MCF 10A (cell line): Measurements from ENCODE around the gene ANKRD39. TPM values are rescaled to one million over a fixed set of nuclear protein-coding genes. Genes with fewer than 3 reads are reported as not detected.

ENCODE experiments used
- Bru-seq: library from RNA; stranded (reverse); fragments of 400-500 nt; gene quantifications from one replicate; lab custom pipeline; 2021; lab: Mats Ljungman, UMichigan
- BruChase-seq, 2 experiments: library from RNA; stranded (reverse); fragments of 400-500 nt; gene quantifications; one replicate each; lab custom pipeline; 2021; lab: Mats Ljungman, UMichigan
- BruUV-seq: library from RNA; stranded (reverse); fragments of 400-500 nt; replicated peaks from 2 replicates; lab custom pipeline; 2021; lab: Mats Ljungman, UMichigan
- CTCF ChIA-PET: fragments of 300-600 bp; sonication (Branson Sonifier 250); formaldehyde crosslinking; extraction: SDS; loops from one replicate; lab custom pipeline; 2021; ENCODE audit warnings: antibody characterized with exemption, inconsistent platforms; lab: Yijun Ruan, JAX
- POLR2A ChIA-PET: fragments of 300-600, 350-650 bp; sonication (Branson Sonifier 250); formaldehyde crosslinking; extraction: SDS; loops from one replicate; lab custom pipeline; 2020; ENCODE audit warnings: antibody characterized with exemption, inconsistent platforms; lab: Yijun Ruan, JAX
- DNase-seq: peaks from one replicate; pipeline ENCODE4 v3.0.0-alpha.2; 2018; ENCODE audit not compliant: unreplicated experiment
- H3K27ac Mint-ChIP-seq: one replicate; pipeline ENCODE4 v1.8.0; 2022; ENCODE audit warnings: mild to moderate bottlenecking, low read depth, mixed read lengths; ENCODE audit not compliant: unreplicated experiment
- H3K27me3 Mint-ChIP-seq: one replicate; pipeline ENCODE4 v1.8.0; 2022; ENCODE audit warnings: mixed read lengths; ENCODE audit not compliant: insufficient read depth, unreplicated experiment
- H3K36me3 Mint-ChIP-seq: one replicate; pipeline ENCODE4 v1.8.0; 2022; ENCODE audit warnings: mild to moderate bottlenecking, moderate library complexity, mixed read lengths; ENCODE audit not compliant: insufficient read depth, unreplicated experiment
- H3K4me1 Mint-ChIP-seq: one replicate; pipeline ENCODE4 v1.8.0; 2022; ENCODE audit warnings: mixed read lengths; ENCODE audit not compliant: insufficient read depth, unreplicated experiment
- H3K4me3 Mint-ChIP-seq: one replicate; pipeline ENCODE4 v1.8.0; 2022; ENCODE audit warnings: mild to moderate bottlenecking, moderate library complexity, mixed read lengths; ENCODE audit not compliant: unreplicated experiment
- H3K9me3 Mint-ChIP-seq: one replicate; pipeline ENCODE4 v1.8.0; 2022; ENCODE audit warnings: mixed read lengths; ENCODE audit not compliant: unreplicated experiment
- intact Hi-C: fragments of 100-400 bp; cut with micrococcal nuclease; formaldehyde crosslinking; loops from 2 replicates; pipeline ENCODE4 v1.14.1; 2022
- long read RNA-seq: library from polyadenylated mRNA; stranded (forward); transcript quantifications from one replicate; pipeline ENCODE4 v2.0.0, GENCODE V29; 2022
- total RNA-seq: library from RNA; stranded (reverse); gene quantifications from 2 replicates; pipeline ENCODE4 v1.2.3, GENCODE V29; 2022
- TF ChIP-seq, protein P1 (sequence below): fragments of 200-600 bp; IDR thresholded peaks from one replicate; pipeline ENCODE4 v1.8.0; 2022; ENCODE audit warnings: antibody characterized with exemption, mild to moderate bottlenecking; ENCODE audit not compliant: unreplicated experiment

ANKRD39 gene, protein sequence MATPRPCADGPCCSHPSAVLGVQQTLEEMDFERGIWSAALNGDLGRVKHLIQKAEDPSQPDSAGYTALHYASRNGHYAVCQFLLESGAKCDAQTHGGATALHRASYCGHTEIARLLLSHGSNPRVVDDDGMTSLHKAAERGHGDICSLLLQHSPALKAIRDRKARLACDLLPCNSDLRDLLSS
- total RNA-seq (14.0 and 17.6 TPM in 2 replicates), Bru-seq, nascent RNA (percentile 62 among the genes with signal in this experiment), BruChase-seq, experiment 1, labeled RNA remaining after a 6-hour chase (percentile 58 among the genes with signal in this experiment), BruChase-seq, experiment 2, labeled RNA remaining after a 2-hour chase (percentile 59 among the genes with signal in this experiment)
- long read RNA-seq, transcript ANKRD39-201 (4 exons, 976 nt), result major isoform, 33 of 34 reads
- long read RNA-seq, partial matches to known transcripts, result 0 of 34 reads
- long read RNA-seq, other reads (novel, unspliced or antisense), result 1 of 34 reads

DNA sequence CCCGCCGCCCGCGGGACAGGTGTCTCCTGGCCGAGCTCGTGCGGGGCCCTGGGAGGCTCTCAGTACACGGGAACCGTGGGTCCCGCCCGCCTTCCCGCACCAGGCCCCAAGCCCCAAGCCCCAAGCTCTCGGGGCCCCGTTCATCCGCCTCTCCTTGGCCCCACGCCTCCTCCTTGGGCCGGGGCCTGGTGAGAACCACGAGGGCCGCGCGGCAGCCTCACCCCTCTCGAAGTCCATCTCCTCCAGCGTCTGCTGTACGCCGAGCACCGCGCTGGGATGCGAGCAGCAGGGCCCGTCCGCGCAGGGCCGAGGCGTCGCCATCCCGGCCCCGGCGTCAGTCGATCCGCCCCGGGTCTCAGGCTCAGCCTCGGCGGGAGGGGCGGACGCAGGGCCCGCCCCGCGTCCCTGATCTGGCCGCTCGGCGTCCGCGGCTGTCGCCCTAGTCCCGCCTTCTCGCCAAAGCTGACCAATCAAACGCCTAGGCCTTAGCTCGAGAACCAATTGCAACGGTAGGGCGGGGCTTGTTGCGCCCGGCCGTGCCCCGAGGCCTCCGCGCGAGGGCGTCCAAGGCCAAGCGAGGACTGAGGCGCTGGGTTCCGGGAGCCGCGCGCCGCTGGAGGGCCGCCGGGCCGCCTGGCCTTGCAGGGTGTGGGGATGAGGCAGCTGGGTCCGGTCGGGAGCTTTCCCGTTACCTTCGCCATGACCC lies at the start of gene ANKRD39:
ANKRD39 (minus strand) TSS at position 350 of the 706 bp plus-strand sequence; CDS start at position 321, 29 bp downstream.
- H3K27ac Mint-ChIP-seq, result peak within 1 kb of the TSS; percentile 49

DNA sequence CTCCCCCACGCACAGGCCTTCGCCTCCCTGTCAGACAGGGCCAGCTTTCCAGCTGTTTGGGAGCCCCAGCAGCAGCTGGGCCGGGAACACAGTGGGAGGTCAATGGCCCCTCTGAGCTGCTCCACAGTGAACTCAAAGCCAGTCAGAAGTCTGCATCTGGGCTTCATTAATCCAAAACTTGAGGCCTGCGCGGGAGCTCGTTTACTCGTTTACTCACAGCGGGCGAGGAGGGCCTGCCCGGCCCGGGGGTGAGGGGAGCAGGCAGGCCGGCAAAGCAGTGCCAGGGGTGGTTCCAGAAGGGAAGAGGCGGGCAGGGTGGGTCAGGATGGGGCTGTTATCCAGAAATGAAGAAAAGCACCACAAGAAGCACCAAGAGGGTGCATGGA lies 48.9 kb upstream of the ANKRD39 start:
- Mint-ChIP-seq H3K4me3 (no peak overlapping the region), H3K27ac (no peak overlapping the region), H3K36me3 (no peaks in the 10 kb centered on the region), H3K9me3 (no peaks in the 10 kb centered on the region), H3K27me3 (no peaks in the 10 kb centered on the region), H3K4me1 (no peaks in the 10 kb centered on the region)
- no TSS peak for BruUV-seq
- ChIA-PET CTCF (interaction anchor here (0.6 to 1.0 kb wide), 2 partner anchors 10 to 16 kb away, joined by 3 to 4 read pairs; no protein-coding TSS in a partner anchor), POLR2A (no interaction called here)
- intact Hi-C loops, result no loop called here
- TF ChIP-seq, protein P1, sequence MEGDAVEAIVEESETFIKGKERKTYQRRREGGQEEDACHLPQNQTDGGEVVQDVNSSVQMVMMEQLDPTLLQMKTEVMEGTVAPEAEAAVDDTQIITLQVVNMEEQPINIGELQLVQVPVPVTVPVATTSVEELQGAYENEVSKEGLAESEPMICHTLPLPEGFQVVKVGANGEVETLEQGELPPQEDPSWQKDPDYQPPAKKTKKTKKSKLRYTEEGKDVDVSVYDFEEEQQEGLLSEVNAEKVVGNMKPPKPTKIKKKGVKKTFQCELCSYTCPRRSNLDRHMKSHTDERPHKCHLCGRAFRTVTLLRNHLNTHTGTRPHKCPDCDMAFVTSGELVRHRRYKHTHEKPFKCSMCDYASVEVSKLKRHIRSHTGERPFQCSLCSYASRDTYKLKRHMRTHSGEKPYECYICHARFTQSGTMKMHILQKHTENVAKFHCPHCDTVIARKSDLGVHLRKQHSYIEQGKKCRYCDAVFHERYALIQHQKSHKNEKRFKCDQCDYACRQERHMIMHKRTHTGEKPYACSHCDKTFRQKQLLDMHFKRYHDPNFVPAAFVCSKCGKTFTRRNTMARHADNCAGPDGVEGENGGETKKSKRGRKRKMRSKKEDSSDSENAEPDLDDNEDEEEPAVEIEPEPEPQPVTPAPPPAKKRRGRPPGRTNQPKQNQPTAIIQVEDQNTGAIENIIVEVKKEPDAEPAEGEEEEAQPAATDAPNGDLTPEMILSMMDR, result no peak
- no peak for DNase-seq

More for the DNA sequence above, at the start of gene ANKRD39:
- ChIA-PET POLR2A (interaction anchor here (0.7 to 4.0 kb wide), 28 partner anchors 9 to 258 kb away, joined by 3 to 53 read pairs (median 4); partner anchors contain the start of genes ANKRD36, CNNM3 and SEMA4C), CTCF (interaction anchor here (0.6 to 8.0 kb wide), 33 partner anchors 9 to 1358 kb away, joined by 3 to 116 read pairs (median 6); partner anchors contain the start of genes ANKRD36 and SEMA4C)
- intact Hi-C loops, result loop anchor here (1.0 to 2.0 kb wide), 3 partner anchors 93 to 255 kb away; partner anchors contain the start of gene ANKRD36
- H3K4me3 Mint-ChIP-seq, result peak within 1 kb of the TSS; percentile 60
- TF ChIP-seq, protein P1, result peak; percentile 65
- H3K36me3 Mint-ChIP-seq, result peaks cover 28% of the 10 kb centered on the region
- DNase-seq, result peak; percentile 98
- no peaks in the 10 kb centered on the region for H3K9me3 Mint-ChIP-seq
- BruUV-seq, result no TSS peak
- H3K27me3 Mint-ChIP-seq, result no peaks in the 10 kb centered on the region
- peaks cover 14% of the 10 kb centered on the region for H3K4me1 Mint-ChIP-seq

DNA sequence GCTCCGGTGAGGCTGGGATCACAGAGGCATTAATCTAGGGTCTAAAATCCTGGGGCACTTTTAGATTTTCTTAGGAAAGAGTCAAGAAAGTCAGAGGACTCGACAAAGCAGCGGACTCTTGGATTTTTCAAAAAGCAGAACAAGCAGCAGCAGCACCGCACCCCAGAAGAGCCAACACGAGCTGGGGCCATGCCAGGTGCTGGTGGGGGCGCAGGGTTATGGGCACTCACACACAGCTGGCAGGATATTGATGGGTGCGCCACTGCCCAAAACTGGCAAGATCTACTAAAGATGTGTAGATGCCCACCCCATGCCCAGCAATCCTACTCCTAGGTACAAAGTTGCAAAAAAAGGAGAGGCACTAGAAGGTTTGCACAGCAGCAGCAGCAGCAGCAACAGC lies 46.0 kb upstream of the ANKRD39 start:
- BruUV-seq, result no TSS peak
- no peaks in the 10 kb centered on the region for H3K9me3 Mint-ChIP-seq
- POLR2A ChIA-PET, result no interaction called here

More for the DNA sequence above, 46.0 kb upstream of the ANKRD39 start:
- Mint-ChIP-seq H3K4me3 (no peak overlapping the region), H3K36me3 (no peaks in the 10 kb centered on the region), H3K27ac (no peak overlapping the region), H3K4me1 (peaks cover 8% of the 10 kb centered on the region), H3K27me3 (no peaks in the 10 kb centered on the region)
- intact Hi-C loops, result no loop called here
- DNase-seq, result no peak
- TF ChIP-seq, protein P1, result no peak
- CTCF ChIA-PET, result interaction anchor here (0.7 kb wide), 1 partner anchor 86 kb away, joined by 3 read pairs; no protein-coding TSS in a partner anchor
